HAP-1 (cell line): Measurements from ENCODE around the gene GSG1.
A peak's percentile ranks its signal among the peaks of the same experiment; 100 is the strongest.
"Not testable (repeated sequence)": the region's sequence is repeated elsewhere in the genome, so short reads cannot be mapped to it uniquely, and the experiment has no call there.

Experiments
- DNase-seq, 2 experiments: peaks; one replicate each; pipeline ENCODE4 v3.0.0-alpha.2; 2016 to 2020; ENCODE audit warnings: low spot score in 2 of 2
- H3K27me3 ChIP-seq: fragments of 250-450 bp; sonication (Bioruptor Pico); 2 replicates; pipeline ENCODE4 v1.5.1; 2020; ENCODE audit warnings: low read depth, mild to moderate bottlenecking, moderate library complexity
- H3K36me3 ChIP-seq: fragments of 250-450 bp; sonication (Bioruptor Pico); replicated peaks from 2 replicates; pipeline ENCODE4 v1.5.1; 2020; ENCODE audit warnings: mild to moderate bottlenecking
- H3K4me1 ChIP-seq: fragments of 250-450 bp; sonication (Bioruptor Pico); 2 replicates; pipeline ENCODE4 v1.5.1; 2020; ENCODE audit warnings: mild to moderate bottlenecking
- H3K4me3 ChIP-seq: fragments of 250-450 bp; sonication (Bioruptor Pico); 2 replicates; pipeline ENCODE4 v1.5.1; 2020; ENCODE audit warnings: mild to moderate bottlenecking, moderate library complexity
- H3K9me3 ChIP-seq: fragments of 250-450 bp; sonication (Bioruptor Pico); 2 replicates; pipeline ENCODE4 v1.5.1; 2020; ENCODE audit warnings: mild to moderate bottlenecking, moderate library complexity
- in situ Hi-C: fragments of 300-500 bp; cut with MboI; formaldehyde crosslinking; loops from 3 replicates; pipeline ENCODE4 v1.14.3; 2020; ENCODE audit warnings: low sequenced_read_pairs, inconsistent platforms, mixed read lengths

GSG1 gene

DNA sequence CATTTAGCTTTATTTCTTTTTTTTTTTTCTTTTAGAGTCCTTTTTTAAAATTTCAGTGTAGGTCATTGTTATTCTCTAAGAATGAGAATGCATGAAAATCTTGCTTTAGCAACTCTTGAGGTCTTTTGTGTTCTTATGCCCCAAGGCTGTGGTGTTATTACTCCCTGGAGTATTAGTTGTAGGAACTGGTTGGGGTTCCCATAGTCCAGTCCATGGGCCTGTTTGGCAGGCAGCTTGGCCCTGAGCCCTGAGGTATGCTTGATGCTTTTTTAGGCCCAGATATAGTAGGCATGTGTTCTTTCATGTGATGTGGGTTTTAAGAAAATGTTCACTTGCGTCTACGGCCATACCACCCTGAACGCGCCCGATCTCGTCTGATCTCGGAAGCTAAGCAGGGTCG is 57.7 kb downstream of the GSG1 start:
- Histone ChIP-seq H3K27me3 (no peaks in the 10 kb centered on the region), H3K4me3 (no peak overlapping the region)
- in situ Hi-C loops: no loop called here

DNA sequence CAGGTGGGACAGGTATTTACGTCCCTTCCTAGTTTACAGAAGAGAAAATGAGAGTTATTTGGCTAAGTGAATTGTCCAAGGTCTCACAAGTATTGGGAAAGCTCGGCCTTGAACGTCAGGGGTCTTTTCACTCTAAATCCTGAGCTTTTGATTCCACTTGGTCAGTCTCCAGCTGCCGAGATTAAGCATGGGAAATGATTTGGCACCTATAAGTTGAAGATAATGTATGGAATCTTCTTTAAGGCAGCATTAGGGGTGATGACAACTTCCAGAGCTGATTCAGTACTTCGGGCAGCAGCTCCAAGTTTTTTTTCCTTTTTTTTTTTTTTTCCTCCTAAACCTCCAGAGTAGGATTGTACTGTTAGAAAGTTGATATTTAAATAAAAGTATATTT is 58.6 kb downstream of the GSG1 start:
- Histone ChIP-seq H3K36me3 (no peaks in the 10 kb centered on the region), H3K4me1 (peaks cover 16% of the 10 kb centered on the region), H3K9me3 (no peaks in the 10 kb centered on the region), H3K27me3 (no peaks in the 10 kb centered on the region), H3K4me3 (peak overlapping the region; percentile 97)
- DNase-seq: peak in 1 of 2 experiments; percentile 17
- in situ Hi-C loops: no loop called here

More for the DNA sequence above, 57.7 kb downstream of the GSG1 start:
- peak; percentile 86 to 90 for DNase-seq
- Histone ChIP-seq H3K9me3 (no peaks in the 10 kb centered on the region), H3K36me3 (no peaks in the 10 kb centered on the region), H3K4me1 (peaks cover 16% of the 10 kb centered on the region)

DNA sequence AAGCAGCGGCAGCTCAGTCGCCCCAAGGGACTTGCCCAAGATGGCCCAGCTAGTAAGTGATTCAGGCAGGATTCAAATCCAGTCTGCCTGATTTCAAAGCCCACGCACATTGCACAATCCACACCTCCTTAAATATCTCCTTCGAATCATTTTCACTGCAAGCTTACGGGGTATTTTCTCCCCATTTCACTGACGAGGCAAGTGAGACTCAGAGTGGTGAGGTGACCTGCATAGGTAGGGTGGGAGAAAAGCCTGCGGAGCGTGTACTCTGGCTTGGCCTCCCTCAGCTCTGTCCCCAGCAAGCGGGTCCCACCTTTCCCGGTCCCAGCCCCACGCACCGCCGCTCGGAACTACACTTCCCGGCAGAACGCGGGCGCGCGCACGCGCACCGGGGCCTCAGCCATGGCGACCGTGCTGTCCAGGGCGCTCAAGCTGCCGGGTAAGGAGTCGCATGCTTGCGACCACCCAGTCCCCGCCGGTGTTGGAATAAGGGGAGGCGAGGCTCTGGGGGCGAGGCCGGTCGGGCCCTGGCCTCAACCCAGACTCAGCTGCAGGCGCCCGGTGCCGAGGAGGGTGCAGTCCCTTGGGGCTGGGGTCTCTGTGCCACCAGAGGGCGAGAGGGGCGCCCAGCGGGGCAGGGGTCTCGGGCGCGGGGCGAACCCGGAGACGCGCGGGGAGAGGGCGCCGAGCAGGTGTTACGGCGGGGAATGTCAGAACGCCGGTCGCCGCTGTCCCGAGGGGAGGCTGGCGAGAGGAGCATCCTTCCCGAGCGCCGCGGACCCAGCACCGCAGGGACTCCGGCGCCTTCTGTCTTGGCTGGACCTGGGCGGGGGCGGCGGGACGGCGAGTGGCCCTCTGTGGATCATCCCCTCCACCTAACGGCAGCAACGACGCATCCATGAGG is 59.2 kb downstream of the GSG1 start, which contains the start of gene FAM234B:
TSS of gene FAM234B (plus strand) at position 380 of the 904 bp plus-strand sequence. CDS start at position 403, 23 bp downstream.
- H3K9me3 ChIP-seq: no peaks in the 10 kb centered on the region
- peak within 1 kb of the TSS; percentile 97 for H3K4me3 ChIP-seq
- H3K4me1 ChIP-seq: peaks cover 16% of the 10 kb centered on the region
- no peaks in the 10 kb centered on the region for H3K36me3 ChIP-seq
- in situ Hi-C loops: no loop called here
- no peaks in the 10 kb centered on the region for H3K27me3 ChIP-seq
- peak; percentile 47 to 89 for DNase-seq

DNA sequence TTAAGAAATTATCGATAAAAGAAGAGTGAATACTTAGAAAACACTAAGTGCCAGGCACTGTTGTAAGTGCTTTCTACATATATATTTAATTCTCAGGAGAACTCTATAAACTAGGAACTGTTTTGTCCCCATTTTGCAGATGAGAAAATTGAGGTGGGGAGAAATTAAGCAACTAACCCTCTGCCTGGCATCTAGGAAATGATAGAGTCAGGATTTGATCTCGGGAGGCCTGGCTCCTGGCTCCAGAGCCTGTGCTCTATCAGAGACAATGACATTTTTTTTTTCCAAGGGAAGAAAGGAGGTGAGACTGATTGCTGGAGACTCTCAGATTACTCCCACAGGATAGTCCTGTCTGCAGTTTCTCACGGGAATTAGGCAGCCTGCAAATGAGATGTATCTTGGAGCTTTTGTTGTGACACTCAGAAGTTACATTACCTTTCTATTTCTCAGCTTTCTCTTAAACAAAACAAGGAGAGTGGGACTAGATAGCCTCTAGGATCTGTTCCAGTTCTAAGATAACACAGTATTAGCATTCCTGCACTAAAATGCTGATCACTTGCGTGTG is 60.7 kb downstream of the GSG1 start:
- in situ Hi-C loops: no loop called here
- Histone ChIP-seq H3K4me3 (no peak overlapping the region), H3K9me3 (no peaks in the 10 kb centered on the region), H3K36me3 (no peaks in the 10 kb centered on the region), H3K4me1 (peaks cover 16% of the 10 kb centered on the region), H3K27me3 (no peaks in the 10 kb centered on the region)
- no peak for DNase-seq

DNA sequence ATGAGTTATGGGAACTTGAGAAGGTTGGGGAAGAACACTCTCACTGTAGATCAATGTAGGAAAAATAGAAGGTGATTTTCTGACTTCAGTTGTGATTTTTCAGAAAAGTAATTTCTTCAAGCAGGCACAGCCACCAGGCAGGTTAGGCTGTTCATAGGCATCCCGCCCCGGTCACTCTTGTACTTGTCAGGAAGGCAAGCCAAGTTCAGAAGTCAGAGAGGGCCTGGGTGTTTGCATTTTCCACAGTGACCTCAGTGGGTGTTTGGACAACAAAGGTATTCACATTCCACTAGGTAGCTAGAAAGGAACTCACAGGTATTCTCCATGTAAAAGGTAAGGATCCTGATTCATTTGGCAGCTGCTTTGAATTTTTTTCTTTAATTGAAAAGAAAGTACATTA is 62.2 kb downstream of the GSG1 start:
- H3K4me1 ChIP-seq: peaks cover 6% of the 10 kb centered on the region; the same call in 1 of the 2 replicates
- H3K27me3 ChIP-seq: no peaks in the 10 kb centered on the region
- no peaks in the 10 kb centered on the region for H3K9me3 ChIP-seq
- H3K4me3 ChIP-seq: no peak overlapping the region
- no peaks in the 10 kb centered on the region for H3K36me3 ChIP-seq
- no peak for DNase-seq
- in situ Hi-C loops: no loop called here

DNA sequence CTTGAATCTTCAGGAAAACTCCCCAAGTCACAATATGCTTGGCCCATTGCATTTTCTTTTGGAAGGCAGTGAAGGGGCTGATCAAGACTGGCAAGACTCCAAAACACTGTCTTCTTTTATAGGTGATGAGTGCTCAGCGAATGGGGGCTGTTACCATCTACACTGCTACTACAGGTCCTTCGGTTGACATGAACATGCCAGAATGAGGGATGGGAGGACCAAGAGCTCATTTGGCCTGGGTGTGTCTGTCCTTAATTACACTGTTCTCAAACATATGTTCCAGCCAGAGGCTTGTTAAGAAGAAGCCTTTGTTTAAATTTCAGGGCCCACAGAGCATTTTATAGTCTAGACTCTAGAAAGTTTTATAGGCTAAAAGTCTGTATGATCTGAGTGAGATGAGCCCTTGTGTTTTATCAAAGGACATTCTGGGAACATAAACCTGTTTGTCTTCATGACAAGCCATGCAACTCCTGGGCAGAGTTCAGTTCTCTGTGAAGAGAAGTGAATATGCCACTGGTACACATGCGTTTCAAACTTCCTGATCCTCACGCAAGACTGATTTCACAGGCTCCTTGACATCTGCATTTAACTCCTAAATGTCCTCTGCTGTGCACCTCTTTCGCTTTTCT is 64.0 kb downstream of the GSG1 start:
- DNase-seq: no peak
- Histone ChIP-seq H3K27me3 (no peaks in the 10 kb centered on the region), H3K4me1 (no peaks in the 10 kb centered on the region), H3K4me3 (no peak overlapping the region), H3K9me3 (no peaks in the 10 kb centered on the region), H3K36me3 (no peaks in the 10 kb centered on the region)
- in situ Hi-C loops: no loop called here

DNA sequence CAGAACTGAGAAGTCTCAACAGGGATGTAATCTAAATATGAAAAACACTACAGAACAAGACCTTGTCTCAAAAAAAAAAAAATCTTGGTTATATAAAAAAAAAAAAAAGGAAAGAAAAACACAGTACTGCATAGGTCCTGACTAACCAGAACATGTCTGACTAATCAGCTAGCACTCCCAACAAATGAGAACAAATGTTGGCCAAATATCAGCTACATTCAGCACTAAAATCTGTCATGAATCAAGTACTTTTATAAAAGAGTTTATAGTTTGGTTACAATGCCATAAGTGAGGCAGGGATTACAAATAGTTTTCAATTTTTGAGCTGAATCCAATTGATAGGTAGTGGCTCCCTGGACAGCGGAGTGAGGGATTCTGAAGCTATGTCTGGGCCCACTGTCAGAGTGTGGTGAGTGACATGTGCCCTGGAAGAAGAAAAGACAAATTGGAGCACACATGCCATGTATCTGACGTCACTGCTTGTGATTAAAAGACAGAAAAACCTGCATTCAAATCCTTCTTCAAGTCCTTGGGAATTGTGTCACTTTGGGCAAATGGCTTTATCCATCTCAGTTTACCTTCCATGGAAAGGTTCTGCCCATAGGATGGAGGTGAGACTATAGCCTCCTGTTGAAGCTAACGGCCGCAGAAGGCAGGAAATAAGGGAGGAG is 64.8 kb downstream of the GSG1 start:
- Histone ChIP-seq H3K36me3 (no peaks in the 10 kb centered on the region), H3K9me3 (no peaks in the 10 kb centered on the region), H3K4me3 (no peak overlapping the region), H3K27me3 (no peaks in the 10 kb centered on the region), H3K4me1 (no peaks in the 10 kb centered on the region)
- in situ Hi-C loops: no loop called here
- no peak for DNase-seq

DNA sequence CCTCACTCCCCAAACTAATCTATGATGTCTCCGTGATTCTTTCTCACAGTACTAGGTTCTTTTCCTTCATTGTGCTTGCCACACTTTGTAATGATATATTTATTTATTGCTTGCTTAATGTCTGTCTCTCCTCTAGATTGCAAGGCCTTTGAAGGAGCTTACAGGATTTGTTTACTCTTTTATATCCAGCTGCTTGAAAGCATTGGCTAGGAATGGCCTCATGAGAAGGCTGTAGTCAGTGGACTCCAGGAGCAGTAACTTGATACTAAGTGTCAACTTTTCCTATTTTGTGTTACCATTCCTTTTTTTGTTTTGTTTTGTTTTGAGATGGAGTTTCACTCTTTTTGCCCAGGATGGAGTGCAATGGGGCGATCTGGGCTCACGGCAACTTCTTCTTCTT is 66.6 kb downstream of the GSG1 start:
- no peak for DNase-seq
- no peaks in the 10 kb centered on the region for H3K36me3 ChIP-seq
- no peak overlapping the region for H3K4me3 ChIP-seq
- in situ Hi-C loops: no loop called here
- no peaks in the 10 kb centered on the region for H3K27me3 ChIP-seq
- H3K4me1 ChIP-seq: no peaks in the 10 kb centered on the region
- H3K9me3 ChIP-seq: no peaks in the 10 kb centered on the region

DNA sequence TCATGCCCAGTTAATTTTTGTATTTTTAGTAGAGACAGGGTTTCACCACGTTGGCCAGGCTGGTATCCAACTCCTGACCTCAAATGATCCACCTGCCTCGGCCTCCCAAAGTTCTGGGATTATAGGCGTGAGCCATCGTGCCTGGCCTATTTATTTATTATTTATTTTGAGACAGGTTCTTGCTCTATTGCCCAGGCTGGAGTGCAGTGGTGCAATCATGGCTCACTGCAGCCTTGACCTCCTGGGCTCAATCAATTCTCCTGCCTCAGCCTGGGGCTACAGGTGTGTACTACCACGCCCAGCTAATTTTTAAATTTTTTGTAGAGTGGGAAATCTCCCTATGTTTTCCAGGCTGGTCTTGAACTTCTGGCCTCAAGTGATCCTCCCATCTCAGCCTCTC is 68.1 kb downstream of the GSG1 start:
- H3K9me3 ChIP-seq, H3K4me3 ChIP-seq, H3K27me3 ChIP-seq, in situ Hi-C loops, DNase-seq, H3K36me3 ChIP-seq, H3K4me1 ChIP-seq: not testable (repeated sequence)
